GM23248 (cell line): ENCODE measurements around the gene CPTP. TPM values are rescaled to one million over a fixed set of nuclear protein-coding genes. Genes with fewer than 3 reads are reported as not detected.

ENCODE experiments used
- DNase-seq: peaks from one replicate; pipeline ENCODE4 v3.0.0-alpha.2; 2015
- H2AFZ ChIP-seq: fragments of 200-600 bp; sonication (generic); 2 replicates; pipeline ENCODE4 v1.6.1; 2016; ENCODE audit warnings: antibody characterized with exemption
- H3F3A ChIP-seq: fragments of 200-600 bp; sonication (generic); 2 replicates; pipeline ENCODE4 v1.6.1; 2016; ENCODE audit warnings: mild to moderate bottlenecking, antibody characterized with exemption, mixed run types; ENCODE audit not compliant: insufficient read depth
- H3K27ac ChIP-seq: fragments of 200-600 bp; sonication (generic); 2 replicates; pipeline ENCODE4 v1.5.1; 2016; ENCODE audit warnings: mild to moderate bottlenecking
- H3K27me3 ChIP-seq: fragments of 200-600 bp; sonication (generic); replicated peaks from 2 replicates; pipeline ENCODE4 v1.6.1; 2016; ENCODE audit warnings: mild to moderate bottlenecking; ENCODE audit not compliant: insufficient read depth
- H3K36me3 ChIP-seq: fragments of 200-600 bp; sonication (generic); 2 replicates; pipeline ENCODE4 v1.6.1; 2016; ENCODE audit warnings: low read depth, mild to moderate bottlenecking
- H3K4me1 ChIP-seq: fragments of 200-600 bp; sonication (generic); 2 replicates; pipeline ENCODE4 v1.6.1; 2016; ENCODE audit warnings: mild to moderate bottlenecking; ENCODE audit not compliant: insufficient read depth
- H3K4me2 ChIP-seq: fragments of 200-600 bp; sonication (generic); one replicate; pipeline ENCODE4 v1.6.1; 2016; ENCODE audit warnings: mild to moderate bottlenecking; ENCODE audit not compliant: unreplicated experiment
- H3K4me3 ChIP-seq: fragments of 200-600 bp; sonication (generic); 2 replicates; pipeline ENCODE4 v1.5.1; 2016; ENCODE audit warnings: mild to moderate bottlenecking
- H3K79me2 ChIP-seq: fragments of 200-600 bp; sonication (generic); 2 replicates; pipeline ENCODE4 v1.6.1; 2016; ENCODE audit warnings: mild to moderate bottlenecking; ENCODE audit not compliant: insufficient read depth
- H3K9ac ChIP-seq: fragments of 200-600 bp; sonication (generic); 2 replicates; pipeline ENCODE4 v1.6.1; 2016; ENCODE audit warnings: mild to moderate bottlenecking
- H3K9me2 ChIP-seq: fragments of 200-600 bp; sonication (generic); 2 replicates; pipeline ENCODE4 v1.6.1; 2016; ENCODE audit warnings: mixed run types, mild to moderate bottlenecking, moderate library complexity; ENCODE audit not compliant: insufficient read depth
- H3K9me3 ChIP-seq: fragments of 200-600 bp; sonication (generic); one replicate; pipeline ENCODE4 v1.6.1; 2017; ENCODE audit warnings: low read depth
- H4K20me1 ChIP-seq: fragments of 200-600 bp; sonication (generic); 2 replicates; pipeline ENCODE4 v1.6.0; 2016; ENCODE audit not compliant: insufficient read depth
- EZH2 ChIP-seq: fragments of 200-600 bp; sonication (generic); IDR thresholded peaks from 2 replicates; pipeline ENCODE4 v1.6.1; 2018; ENCODE audit warnings: antibody characterized with exemption, mild to moderate bottlenecking; ENCODE audit not compliant: insufficient read depth, poor library complexity, severe bottlenecking
- EZH2phosphoT487 ChIP-seq: fragments of 200-600 bp; sonication (generic); IDR thresholded peaks from 2 replicates; pipeline ENCODE4 v1.6.1; 2018; ENCODE audit warnings: antibody characterized with exemption, moderate library complexity, mild to moderate bottlenecking, low read depth; ENCODE audit not compliant: insufficient read depth
- WGBS, 2 experiments: methylation state at CpG; one replicate each; pipeline ENCODE4 v1.1.6; 2015 to 2017; ENCODE audit warnings: low lambda C conversion rate in 2 of 2, low coverage in 1 of 2; ENCODE audit errors: missing lambda C conversion rate in 2 of 2; 5-methylcytosine and 5-hydroxymethylcytosine counted together
- in situ Hi-C: fragments of 300-500 bp; cut with MboI; formaldehyde crosslinking; loops from 2 replicates; pipeline ENCODE4 v1.15.0; 2020
- polyA plus RNA-seq: library from polyadenylated mRNA; unstranded; fragments of >200 nt; fragmentation: Nextera tagmentation; extraction: Ambion mirVana; gene quantifications from 2 replicates; pipeline ENCODE4 v1.2.1, GENCODE V29; 2016
- total RNA-seq: library from RNA; depleted of rRNA; stranded (reverse); fragments of >200 nt; shearing (Covaris generic); gene quantifications from 2 replicates; pipeline ENCODE4 v1.2.3, GENCODE V29; 2014

Gene CPTP
- total and polyA plus RNA-seq, 2 experiments from 2014 or later = 28.0 to 30.5 TPM

- Histone ChIP-seq H3K4me2 (no peak overlapping the region), H3K79me2 (peaks cover 56% of the 10 kb centered on the region), H4K20me1 (no peaks in the 10 kb centered on the region), H3K9me2 (no peaks in the 10 kb centered on the region), H3F3A (no peaks in the 10 kb centered on the region), H3K4me3 (no peak overlapping the region), H2AFZ (no peak overlapping the region), H3K27ac (no peak overlapping the region), H3K9me3 (no peaks in the 10 kb centered on the region), H3K36me3 (no peaks in the 10 kb centered on the region; the same call in 1 of the 2 replicates), H3K27me3 (no peaks in the 10 kb centered on the region), H3K9ac (no peak overlapping the region), H3K4me1 (peaks cover 23% of the 10 kb centered on the region)
- 92 to 95% methylated on average over 17 of the region's 17 CpGs for WGBS, 2 experiments
- no peak for DNase-seq
- in situ Hi-C loops = no loop called here
- TF ChIP-seq EZH2 (no peak), EZH2phosphoT487 (no peak)
Measured at GRCh38 chr1:1341549-1342021, 17.0 kb downstream of the CPTP start.

DNA sequence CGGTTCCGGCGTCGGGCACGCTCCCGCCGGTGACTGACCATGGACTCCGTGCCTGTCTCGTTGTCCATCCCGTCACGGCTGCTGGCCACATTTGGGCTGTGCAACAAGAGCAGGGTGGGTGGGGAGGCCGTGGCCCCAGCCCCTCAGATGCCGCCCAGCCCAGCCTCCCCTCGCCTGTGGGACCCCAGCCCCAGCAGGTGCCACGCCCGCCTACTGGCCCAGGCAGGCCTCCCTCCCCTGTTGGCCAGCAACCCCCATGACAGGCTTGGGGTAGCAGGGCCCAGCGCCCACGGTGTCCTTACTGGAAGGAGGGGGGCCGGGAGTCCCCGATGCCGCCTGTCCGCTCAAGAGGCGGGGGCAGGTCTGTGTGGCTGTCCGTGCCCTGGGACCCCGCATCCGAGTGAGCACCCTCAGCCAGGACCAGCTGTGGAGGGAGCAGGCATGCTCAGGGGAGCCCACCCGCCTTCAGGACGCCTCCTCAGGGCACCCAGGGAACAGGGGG is 17.5 kb downstream of the CPTP start:
- in situ Hi-C loops = no loop called here
- TF ChIP-seq EZH2phosphoT487 (no peak), EZH2 (no peak)
- WGBS, 2 experiments = 94 to 96% methylated on average over 9 to 26 of the region's 28 CpGs

DNA sequence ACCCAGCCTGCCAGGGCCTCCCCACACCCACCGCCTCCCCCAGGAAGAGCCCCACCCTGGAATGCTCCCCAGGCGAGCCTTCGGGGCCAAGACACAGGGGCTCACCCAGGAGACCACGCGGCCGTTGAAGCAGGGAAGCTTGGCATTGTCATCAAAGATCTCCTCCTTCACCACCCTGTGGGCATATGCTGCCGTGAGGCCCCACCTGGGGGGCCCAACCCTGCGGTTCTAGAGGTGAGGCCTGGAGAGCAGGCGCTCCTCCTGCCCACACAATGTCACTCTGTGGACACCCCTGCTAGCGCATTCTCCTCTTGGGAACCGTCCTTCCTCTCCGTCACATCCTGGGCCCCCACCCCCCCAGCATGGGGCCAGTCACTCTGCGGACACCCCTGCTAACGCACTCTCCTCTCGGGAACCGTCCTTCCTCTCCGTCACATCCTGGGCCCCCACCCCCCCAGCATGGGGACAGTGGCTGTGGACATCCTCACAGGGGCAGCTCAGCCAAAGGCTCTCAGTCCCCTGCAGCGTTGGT is 18.0 kb downstream of the CPTP start:
- Histone ChIP-seq H3K4me2 (no peak overlapping the region), H3K79me2 (peaks cover 67% of the 10 kb centered on the region), H3K4me1 (peaks cover 23% of the 10 kb centered on the region), H3K36me3 (no peaks in the 10 kb centered on the region; the same call in 1 of the 2 replicates), H3K27ac (no peak overlapping the region), H4K20me1 (no peaks in the 10 kb centered on the region), H3K9me2 (no peaks in the 10 kb centered on the region), H3K9me3 (no peaks in the 10 kb centered on the region), H3K9ac (no peak overlapping the region), H3K27me3 (no peaks in the 10 kb centered on the region), H2AFZ (no peak overlapping the region), H3K4me3 (no peak overlapping the region), H3F3A (no peaks in the 10 kb centered on the region)
- WGBS, 2 experiments = 84 to 89% methylated on average over 9 to 18 of the region's 18 CpGs
- in situ Hi-C loops = no loop called here
- TF ChIP-seq EZH2 (no peak), EZH2phosphoT487 (no peak)
- DNase-seq = no peak

More for the DNA sequence above, 17.5 kb downstream of the CPTP start:
- DNase-seq = no peak
- H3K9ac ChIP-seq = no peak overlapping the region
- H4K20me1 ChIP-seq = no peaks in the 10 kb centered on the region
- H3K4me2 ChIP-seq = no peak overlapping the region
- H3K27me3 ChIP-seq = no peaks in the 10 kb centered on the region
- no peak overlapping the region for H3K27ac ChIP-seq
- H3K4me3 ChIP-seq = no peak overlapping the region
- H3K9me3 ChIP-seq = no peaks in the 10 kb centered on the region
- peaks cover 23% of the 10 kb centered on the region for H3K4me1 ChIP-seq
- H3K36me3 ChIP-seq = no peaks in the 10 kb centered on the region; the same call in 1 of the 2 replicates
- peaks cover 62% of the 10 kb centered on the region for H3K79me2 ChIP-seq
- no peak overlapping the region for H2AFZ ChIP-seq
- H3K9me2 ChIP-seq = no peaks in the 10 kb centered on the region
- no peaks in the 10 kb centered on the region for H3F3A ChIP-seq

GRCh38 chr1:1343811-1344421 is 19.3 kb downstream of the CPTP start:
- Histone ChIP-seq H3K27ac (no peak overlapping the region; the same call in 1 of the 2 replicates), H2AFZ (no peak overlapping the region), H3K9me2 (no peaks in the 10 kb centered on the region), H3F3A (no peaks in the 10 kb centered on the region), H4K20me1 (no peaks in the 10 kb centered on the region), H3K9ac (no peak overlapping the region), H3K9me3 (no peaks in the 10 kb centered on the region), H3K4me2 (no peak overlapping the region), H3K4me3 (no peak overlapping the region), H3K4me1 (peaks cover 23% of the 10 kb centered on the region), H3K79me2 (peaks cover 79% of the 10 kb centered on the region), H3K36me3 (no peaks in the 10 kb centered on the region; the same call in 1 of the 2 replicates), H3K27me3 (no peaks in the 10 kb centered on the region)
- in situ Hi-C loops = no loop called here
- TF ChIP-seq EZH2 (no peak), EZH2phosphoT487 (no peak)
- WGBS, 2 experiments = 85 to 89% methylated on average over 23 to 24 of the region's 24 CpGs
- no peak for DNase-seq
